IPS DF 19.7 (cell line): ENCODE measurements around the gene IL32.
"Not testable (repeated sequence)": the region's sequence is repeated elsewhere in the genome, so short reads cannot be mapped to it uniquely, and the experiment has no call there.

ENCODE experiments used
- DNase-seq: peaks from one replicate; pipeline ENCODE4 v3.0.0-alpha.2; 2013; ENCODE audit warnings: low read depth, low spot score

IL32 gene

DNA sequence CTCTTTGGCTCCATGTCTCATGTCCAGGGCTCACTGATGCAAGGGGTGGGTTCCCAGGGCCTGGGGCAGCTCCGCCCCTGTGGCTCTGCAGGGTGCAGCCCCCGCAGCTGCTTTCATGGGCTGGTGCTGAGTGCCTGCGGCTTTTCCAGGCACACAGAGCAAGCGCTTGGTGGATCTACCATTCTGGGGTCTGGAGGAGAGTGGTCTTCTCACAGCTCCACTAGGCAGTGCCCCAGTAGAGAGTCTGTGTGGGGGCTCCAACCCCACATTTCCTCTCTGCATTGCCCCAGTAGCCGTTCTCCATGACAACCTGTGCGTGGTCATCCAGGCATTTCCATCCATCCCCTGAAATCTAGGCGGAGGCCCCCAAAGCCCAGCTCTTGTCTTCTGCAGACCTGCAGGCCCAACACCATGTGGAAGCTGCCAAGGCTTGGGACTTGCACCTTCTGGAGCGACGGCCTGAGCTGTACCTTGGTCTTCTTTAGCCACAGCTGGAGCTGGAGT lies 5.2 kb downstream of the IL32 start:
- no peak for DNase-seq

DNA sequence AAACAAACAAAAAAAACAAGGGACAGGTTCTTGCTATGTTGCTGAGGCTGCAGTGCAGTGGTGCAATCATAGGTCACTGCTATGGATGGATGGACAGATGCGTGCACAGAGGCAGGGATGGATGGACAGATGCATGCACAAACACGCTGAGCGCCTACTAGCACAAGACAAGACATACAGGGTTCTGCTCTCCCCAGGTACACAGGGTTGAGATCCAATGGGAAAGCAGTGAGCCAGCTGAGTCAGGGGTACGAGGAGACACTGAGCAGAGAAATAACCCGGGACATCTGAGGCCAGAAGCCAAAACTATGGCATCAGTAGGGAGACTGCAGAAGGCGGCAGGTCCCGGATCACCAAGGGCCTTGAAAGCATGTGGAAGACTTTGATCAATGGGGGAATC lies 6.2 kb downstream of the IL32 start:
- no peak for DNase-seq

DNA sequence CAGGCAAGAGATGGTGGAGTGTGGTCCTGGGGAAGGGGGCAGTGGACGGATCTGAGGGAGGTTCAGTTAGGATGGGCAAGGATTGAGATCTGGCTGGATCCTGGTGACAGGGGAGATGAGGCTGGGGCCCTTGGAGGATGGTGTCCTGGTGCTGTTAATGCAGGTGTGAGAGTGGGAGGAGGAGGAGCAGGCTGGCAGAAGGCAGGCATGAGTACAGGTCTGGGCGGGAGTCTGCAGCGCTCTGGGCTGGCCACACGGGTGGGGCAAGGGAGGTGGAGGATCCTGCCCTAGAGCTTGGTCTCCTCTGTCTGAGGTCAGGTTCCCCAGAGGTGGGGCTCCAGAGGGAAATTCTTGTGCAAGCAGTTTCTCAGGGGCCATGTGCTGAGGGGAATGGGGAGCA lies 6.7 kb downstream of the IL32 start:
- not testable (repeated sequence) for DNase-seq

DNA sequence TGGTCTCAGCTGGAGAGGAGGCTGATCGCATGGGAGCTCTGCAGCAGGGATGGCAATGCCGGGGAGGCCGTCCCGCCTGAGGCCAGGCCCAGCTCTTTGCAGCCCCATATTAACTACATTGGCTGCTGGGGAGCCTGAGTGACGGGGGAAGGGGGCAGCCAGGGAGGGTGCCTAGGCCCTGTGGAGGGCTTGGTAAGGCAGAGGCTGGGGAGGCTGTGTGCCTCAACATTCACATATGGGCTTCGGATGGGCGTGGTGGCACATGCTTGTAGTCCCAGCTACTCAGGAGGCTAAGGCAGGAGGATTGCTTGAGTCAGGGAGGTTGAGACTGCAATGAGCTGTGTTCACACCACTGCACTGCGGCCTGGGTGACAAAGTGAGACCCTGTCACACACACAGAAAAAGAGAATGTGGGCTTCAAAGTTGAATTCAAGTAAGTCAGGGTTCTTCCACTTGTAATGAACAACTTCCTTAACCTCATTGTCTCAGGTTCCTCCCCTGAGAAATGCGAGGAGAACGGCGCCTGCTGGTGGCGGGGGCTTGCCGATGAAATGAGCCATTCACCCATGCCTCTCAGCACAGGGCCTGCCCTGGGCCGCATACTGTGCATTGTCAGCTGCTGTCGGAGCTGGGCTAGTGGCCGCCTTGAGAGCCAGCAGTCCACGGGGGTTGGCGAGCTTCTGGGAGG lies 7.3 kb downstream of the IL32 start:
- not testable (repeated sequence) for DNase-seq

DNA sequence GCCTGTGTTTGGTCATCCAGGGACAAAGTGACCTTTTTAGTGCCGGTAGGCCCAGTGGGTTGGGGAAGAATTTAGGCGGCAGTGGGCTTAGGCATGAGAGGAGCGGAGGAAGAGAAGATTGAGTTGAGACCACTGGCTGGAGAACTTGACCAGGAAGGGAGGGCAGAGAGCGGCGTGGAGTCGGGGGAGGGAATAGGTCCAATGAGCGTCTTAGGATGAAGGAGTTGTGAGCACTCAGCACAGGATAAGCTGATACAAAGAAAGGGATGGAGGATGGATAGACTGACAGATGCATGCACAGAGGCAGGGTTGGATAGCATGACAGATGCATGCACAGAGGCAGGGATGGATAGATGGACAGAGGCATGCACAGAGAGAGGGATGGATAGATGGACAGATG lies 8.0 kb downstream of the IL32 start:
- DNase-seq: no peak

DNA sequence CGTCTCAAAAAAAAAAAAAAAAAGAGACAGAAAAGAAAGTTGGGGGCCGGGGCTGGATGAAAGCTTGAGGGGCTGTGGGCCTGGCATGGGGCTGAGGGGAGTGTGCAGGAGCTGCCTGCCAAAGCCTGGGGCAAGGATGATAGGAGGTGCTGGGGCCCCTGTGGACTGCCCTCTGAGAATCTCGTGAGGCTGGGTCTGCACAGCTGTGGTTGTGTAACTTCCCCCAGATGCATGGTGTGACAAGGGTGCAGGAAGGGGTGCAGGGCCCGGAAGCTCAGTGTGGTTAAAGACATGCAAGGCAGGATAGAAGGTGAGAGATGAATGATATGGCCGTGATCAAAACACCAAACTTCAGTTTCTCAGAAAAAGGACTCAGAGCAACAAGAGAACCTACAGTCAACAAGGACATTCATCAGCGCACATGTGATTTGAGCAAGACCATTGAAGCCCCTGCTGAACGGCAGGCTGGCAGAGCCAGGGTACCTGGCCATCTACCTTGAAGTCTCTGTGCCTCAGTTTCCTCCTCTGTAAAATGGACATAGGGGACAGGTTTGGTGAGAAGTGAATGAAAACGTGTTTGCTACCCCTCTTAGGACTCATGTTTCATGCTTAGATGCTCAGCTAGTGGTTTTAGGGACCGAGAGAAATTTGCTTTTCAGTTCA lies 9.6 kb downstream of the IL32 start:
- DNase-seq: no peak

DNA sequence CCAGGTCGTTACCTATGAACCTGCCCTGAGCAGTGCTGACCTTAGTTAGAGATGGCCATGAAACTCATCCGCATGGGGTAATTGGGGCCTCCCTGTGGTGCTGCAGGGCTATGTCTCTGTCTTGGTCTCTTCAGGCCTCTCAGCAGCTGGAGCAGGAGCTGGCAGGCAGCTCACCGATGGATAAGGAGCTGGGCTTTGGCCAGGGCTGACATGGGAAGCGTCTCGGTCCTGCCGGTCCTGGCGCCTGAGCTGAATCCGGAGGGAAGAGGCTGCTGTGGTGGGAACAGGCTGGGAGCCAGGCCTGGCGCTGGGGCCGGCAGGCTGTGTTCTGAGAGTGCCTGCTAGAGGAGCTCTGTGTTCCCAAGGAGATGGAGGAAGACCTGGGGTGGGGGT lies 10.1 kb downstream of the IL32 start:
- no peak for DNase-seq

DNA sequence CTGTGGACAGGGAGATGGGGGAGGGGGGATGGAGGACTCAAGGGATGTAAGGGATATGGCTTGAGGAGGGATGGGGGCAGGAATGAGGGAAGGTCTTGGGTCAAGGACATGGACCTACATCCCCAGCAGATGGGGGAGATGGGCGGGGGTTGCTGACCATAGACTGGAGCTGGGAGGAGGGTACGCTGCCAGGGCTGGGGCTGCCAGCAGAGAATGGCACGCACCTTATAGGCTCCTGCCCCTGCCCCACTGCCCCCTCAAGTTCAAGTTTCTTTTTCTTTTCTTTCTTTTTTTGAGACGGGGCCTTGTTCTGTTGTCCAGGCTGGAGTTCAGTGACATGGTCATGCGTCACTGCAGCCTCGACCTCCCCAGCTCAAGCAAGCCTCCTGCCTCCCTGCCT lies 10.5 kb downstream of the IL32 start:
- not testable (repeated sequence) for DNase-seq

DNA sequence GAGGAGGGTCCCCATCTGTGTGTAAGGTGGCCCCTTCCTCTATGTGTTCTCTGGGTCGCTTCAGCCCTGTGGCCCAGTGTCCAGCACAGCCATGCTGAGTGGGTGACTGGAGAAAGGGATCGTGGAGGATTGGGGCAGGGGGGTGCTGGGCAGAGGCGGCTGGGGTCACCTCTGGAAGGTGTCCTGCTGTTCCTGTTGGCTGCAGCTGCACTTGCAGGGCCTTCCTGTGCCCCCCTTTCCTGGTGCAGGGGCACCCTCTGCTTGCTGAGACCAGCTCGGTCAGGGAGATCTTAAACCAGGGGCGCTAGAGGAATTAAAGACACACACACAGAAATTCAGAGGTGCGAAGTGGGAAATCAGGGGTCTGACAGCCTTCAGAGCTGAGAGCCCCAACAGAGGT lies 11.1 kb downstream of the IL32 start:
- no peak for DNase-seq

DNA sequence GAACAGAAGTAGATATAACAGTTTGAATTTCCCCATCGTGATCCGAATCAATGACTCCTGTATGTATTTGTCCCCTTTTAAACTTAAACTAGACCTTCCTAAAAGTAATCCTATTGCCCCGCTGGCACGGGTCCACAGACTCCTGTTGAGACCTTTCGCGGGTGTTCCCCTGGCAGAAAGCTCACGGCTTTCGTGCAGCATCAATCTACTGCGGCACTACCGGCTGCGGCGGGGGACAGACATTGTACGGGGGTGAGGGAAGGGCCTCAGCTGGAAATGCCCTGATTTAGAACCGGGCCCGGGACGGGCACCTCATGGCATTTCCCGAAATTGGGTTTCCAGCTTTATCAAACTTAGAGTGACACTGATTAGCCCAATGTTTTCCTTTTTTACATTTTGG lies 14.6 kb downstream of the IL32 start:
- DNase-seq: no peak

DNA sequence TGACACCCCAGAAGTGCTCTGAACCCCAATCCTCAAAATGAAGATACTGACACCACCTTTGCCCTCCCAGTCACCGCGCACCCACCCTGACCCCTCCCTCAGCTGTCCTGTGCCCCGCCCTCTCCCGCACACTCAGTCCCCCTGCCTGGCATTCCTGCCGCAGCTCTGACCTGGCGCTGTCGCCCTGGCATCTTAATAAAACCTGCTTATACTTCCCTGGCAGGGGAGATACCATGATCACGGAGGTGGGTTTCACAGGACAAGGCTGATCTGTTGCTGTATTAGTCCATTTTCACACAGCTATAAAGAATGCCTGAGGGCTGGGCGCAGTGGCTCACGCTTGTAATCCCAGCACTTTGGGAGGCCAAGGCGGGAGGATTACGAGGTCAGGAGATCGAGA lies 16.5 kb downstream of the IL32 start:
- DNase-seq: not testable (repeated sequence)

DNA sequence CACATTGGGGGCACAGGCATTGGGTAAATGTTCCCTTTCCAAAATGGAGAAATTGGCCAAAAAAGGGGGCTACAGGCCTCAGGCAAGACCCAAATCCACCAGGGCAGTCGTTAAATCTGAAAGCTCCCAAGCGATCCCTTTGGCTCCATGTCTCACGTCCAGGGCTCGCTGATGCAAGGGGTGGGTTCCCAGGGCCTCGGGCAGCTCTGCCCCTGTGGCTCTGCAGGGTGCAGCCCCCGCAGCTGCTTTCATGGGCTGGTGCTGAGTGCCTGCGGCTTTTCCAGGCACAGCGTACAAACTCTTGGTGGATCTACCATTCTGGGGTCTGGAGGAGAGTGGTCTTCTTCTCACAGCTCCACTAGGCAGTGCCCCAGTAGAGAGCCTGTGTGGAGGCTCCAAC lies 18.0 kb downstream of the IL32 start:
- DNase-seq: not testable (repeated sequence)

DNA sequence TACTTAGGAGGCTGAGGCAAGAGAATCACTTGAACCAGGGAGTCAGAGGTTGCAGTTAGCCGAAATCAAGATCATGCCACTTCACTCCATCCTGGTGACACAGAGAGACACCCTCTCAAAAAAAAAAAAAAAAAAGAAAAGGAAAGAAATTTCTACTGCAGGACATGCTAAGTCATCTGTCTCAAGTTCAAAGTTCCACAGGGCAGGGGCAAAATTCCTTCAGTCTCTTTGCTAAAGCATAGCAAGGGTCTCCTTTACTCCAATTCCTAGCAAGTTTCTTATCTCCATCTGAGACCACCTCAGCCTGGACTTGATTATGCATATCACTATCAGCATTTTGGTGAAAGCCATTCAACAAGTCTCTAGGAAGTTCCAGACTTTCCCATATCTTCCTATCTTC lies 19.1 kb downstream of the IL32 start:
- DNase-seq: no peak

DNA sequence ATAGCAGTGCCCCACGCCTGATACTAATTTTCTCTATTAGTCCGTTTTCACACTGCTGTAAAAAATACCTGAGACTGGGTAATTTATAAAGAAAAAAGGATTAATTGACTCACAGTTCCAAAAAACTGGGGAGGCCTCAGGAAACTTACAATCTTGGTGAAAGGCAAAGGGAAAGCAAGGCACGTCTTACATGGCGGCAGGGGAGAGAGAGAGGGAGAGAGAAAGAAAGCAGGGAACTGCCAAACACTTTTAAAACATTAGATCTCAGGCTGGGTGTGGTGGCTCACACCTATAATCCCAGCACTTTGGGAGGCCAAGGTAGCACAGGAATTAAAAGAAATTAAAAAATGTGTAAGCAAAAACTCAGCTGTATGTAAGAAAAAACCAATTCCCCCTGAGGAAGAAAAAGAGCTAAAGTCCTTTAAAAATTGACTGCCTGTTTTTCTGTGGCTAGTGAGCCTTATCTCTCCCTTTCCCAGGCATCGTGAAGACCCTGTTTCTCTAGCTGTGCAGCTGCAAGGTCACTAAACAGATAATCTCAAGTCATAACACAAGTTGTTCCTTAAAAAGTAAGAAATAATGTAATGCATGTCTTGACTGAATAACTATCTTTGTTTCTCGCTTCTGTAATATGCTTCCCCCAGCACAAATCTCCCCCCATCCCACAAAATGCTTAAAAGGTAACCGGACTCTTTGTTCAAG lies 19.7 kb downstream of the IL32 start:
- DNase-seq: no peak

DNA sequence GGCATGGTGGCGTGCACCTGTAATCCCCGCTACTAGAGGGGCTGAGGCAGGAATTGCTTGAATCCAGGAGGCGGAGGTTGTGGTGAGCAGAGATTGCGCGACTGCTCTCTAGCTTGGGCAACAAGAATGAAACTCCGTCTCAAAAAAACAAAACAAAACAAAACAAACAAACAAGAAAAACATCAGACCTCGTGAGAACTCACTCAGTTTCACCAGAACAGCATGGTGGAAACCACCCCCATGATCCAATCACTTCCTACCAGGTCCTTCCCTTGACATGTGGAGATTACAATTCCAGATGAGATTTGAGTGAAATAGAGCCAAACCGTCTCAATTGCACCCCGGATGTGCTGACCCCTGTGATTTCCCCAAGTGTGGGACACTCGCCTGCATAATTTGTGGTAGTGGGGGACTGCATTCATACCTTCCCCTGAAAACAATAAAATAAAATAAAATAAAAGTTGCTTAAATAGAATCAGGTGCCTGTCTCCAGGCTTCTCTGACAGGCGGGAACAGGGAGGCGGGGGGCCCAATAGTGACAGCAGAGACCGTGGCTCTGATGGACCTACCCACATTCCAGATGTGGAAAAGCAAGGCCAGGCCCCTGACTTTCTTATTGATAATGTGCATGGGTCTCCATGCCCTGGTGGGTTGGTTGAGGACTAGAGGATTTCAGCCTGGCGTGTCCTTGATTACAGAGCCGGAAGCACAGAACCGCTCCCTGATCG lies 20.6 kb downstream of the IL32 start:
- DNase-seq: no peak

DNA sequence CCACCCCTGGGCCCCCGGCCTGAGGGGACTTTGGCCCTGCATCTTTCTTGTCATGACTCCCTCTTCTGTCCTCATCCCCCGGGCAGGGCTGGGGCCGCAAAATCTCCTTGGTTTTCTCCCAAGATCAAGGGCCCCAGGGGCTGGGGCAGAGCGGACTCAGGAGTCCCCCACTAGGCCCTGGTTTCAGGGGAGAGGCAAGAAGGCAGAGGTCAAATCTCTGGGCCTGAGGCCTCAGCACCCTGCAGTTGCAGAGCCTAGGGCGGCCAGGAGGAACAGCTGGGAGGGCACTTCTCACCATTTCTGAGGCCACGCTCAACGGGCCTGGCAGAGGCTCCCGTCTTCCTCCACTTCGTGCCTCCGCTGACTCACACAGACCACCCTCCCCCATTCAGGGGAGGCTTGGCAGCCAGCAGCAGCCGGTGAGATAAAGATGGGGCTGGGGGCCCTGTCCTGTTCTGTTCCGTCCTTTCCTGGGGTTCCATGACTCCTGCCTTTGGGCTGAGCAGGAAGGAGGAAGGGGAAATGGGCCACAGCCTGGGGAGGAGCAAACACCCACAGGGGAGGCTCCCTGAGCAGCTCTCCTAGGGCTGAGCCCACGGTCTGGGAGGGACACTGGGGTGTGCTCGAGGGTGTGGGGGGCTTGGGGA lies 21.3 kb downstream of the IL32 start:
- no peak for DNase-seq

DNA sequence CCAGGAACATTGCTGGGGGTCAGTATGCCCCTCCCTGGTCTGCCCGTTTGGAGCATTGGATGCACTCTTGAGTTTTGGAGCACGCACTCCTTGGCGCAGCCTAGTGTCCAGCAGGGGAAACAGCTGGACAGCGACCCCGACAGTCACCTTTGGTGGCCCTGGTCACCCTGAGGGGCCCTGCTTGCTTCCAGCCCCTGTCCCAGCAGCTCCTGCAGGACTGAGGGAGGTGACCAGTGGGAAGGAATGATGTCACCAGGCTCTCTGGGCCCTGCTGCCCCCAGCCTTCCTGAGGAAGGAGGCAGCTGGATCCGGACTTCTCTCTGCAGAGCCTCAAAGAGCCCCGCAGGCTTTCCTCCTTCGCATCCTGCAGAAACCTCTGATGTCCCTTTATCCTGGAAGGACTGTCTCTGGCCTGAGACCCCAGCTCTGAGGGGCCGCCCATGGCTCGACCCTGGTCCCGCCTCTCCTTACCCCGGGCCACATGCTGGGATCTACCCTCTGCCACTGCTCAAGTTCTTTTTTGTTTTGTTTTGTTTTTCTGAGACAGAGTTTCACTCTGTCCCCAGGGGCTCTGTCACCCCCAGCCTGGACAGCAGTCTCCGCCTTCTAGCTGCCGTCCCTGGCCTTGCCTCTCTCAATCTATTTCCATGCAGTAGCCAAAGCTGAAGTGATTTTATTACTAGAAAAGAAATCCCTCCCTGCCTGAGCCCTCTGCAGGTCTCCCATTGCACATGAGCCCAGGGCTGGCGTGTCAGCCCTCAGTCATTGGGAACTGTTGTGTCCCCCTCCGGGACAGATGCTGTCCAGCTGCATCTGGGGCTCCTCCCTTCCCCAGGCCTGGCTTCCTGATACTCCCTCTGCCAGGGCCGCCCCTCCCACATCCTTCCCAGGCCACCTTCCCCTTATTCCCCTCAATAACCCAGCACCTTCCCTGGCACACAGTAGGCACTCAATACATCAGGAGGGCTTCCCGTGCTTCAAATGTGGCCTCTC lies 22.1 kb downstream of the IL32 start:
- no peak for DNase-seq

DNA sequence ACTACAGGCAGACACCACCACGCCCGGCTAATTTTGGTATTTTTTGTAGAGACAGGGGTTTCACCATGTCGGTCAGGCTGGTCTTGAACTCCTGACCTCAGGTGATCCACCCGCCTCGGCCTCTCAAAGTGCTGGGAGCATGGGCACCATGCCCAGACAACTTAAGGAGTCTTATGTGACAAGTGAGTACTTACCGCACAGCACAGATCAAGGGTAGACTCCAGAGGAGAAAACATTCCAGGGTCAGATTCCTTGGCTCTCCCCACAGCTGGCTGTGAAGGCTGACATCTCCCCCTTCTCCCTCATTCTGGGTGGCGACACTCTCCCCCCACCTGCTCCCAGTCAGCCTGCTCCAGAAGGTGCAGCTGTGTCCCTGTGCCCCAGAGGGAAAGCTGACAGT lies 23.0 kb downstream of the IL32 start:
- DNase-seq: no peak

DNA sequence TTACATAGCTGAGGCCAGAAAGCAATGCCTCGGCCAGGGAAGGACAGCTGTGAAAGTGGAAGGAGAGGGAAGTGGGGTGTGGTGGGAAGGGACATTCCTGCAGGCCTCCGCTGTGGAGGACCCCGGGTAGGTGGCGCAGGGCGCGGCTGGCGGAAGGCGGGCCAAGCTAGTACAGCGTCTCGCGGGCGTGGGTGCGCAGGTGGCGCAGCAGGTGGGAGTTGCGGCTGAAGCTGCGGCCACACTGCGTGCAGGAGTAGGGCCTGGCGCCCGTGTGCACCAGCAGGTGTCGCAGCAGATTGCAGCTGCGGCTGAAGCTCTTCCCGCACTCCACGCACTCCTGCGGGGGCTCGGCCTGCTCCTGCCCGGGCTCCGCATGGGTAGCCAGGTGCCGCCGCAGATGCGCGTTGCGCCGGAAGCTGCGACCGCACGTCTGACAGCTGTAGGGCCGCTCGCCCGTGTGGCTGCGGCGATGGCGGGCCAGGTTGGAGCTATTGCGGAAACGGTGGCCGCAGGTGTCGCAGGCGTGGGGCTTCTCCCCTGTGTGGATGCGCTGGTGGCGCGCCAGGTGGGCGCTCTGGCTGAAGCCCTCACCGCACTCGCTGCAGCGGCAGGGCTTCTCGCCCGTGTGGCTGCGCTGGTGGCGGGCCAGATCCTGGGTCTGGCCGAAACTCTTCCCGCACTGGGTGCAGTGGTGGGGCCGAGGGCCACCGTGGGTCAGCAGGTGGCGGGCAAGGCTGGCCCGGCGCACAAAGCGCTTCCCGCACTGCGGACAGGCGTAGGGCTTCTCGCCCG lies 23.7 kb downstream of the IL32 start:
- no peak for DNase-seq
